GOT3 (cell line): ENCODE data around the gene NAP1L5.

Experiments used
- DNase-seq: peaks from one replicate; lab custom pipeline; 2025; ENCODE audit warnings: mixed read lengths; lab: John Stamatoyannopoulos, UW

NAP1L5 gene

GRCh38 chr4:88722276-88722780 is 24.7 kb upstream of the NAP1L5 start:
- DNase-seq, result no peak

- no peak for DNase-seq
Observed at GRCh38 chr4:88720451-88721428, 23.1 kb upstream of the NAP1L5 start.

- no peak for DNase-seq
Observed at GRCh38 chr4:88719381-88719780, 21.8 kb upstream of the NAP1L5 start.

- no peak for DNase-seq
Observed at GRCh38 chr4:88718098-88718497, 20.5 kb upstream of the NAP1L5 start.

- DNase-seq, result no peak
Observed at GRCh38 chr4:88713782-88714181, 16.2 kb upstream of the NAP1L5 start.

- no peak for DNase-seq
Observed at GRCh38 chr4:88709989-88710388, 12.4 kb upstream of the NAP1L5 start.

- no peak for DNase-seq
Observed at GRCh38 chr4:88706574-88706973, 8.9 kb upstream of the NAP1L5 start.

- no peak for DNase-seq
Observed at GRCh38 chr4:88705805-88706492, 8.3 kb upstream of the NAP1L5 start.

GRCh38 chr4:88705223-88705622 is 7.6 kb upstream of the NAP1L5 start:
- DNase-seq, result no peak

- no peak for DNase-seq
Observed at GRCh38 chr4:88702782-88703181, 5.2 kb upstream of the NAP1L5 start.

- no peak for DNase-seq
Observed at GRCh38 chr4:88698519-88698918, 890 bp upstream of the NAP1L5 start.

- DNase-seq, result no peak
Observed at GRCh38 chr4:88697141-88697540, 488 bp downstream of the NAP1L5 start.

- DNase-seq, result no peak
Observed at GRCh38 chr4:88696630-88697029, 999 bp downstream of the NAP1L5 start.

- no peak for DNase-seq
Observed at GRCh38 chr4:88693792-88694191, 3.8 kb downstream of the NAP1L5 start.

GRCh38 chr4:88690355-88690754 is 7.3 kb downstream of the NAP1L5 start:
- no peak for DNase-seq

GRCh38 chr4:88681209-88681608 is 16.4 kb downstream of the NAP1L5 start:
- no peak for DNase-seq

- no peak for DNase-seq
Observed at GRCh38 chr4:88675543-88675942, 22.1 kb downstream of the NAP1L5 start.

- DNase-seq, result no peak
Observed at GRCh38 chr4:88674979-88675378, 22.6 kb downstream of the NAP1L5 start.

GRCh38 chr4:88674565-88674964 is 23.1 kb downstream of the NAP1L5 start:
- no peak for DNase-seq

GRCh38 chr4:88673886-88674285 is 23.7 kb downstream of the NAP1L5 start:
- no peak for DNase-seq

GRCh38 chr4:88672987-88673386 is 24.6 kb downstream of the NAP1L5 start:
- DNase-seq, result no peak

GRCh38 chr4:88661739-88662138 is 35.9 kb downstream of the NAP1L5 start:
- no peak for DNase-seq
